WTC11 (cell line): ENCODE data around the gene SRSF11. TPM values are rescaled to one million over a fixed set of nuclear protein-coding genes. Genes with fewer than 3 reads are reported as not detected.

Source experiments
- ATAC-seq: fragments of 200-7000 bp; cut with Tn5 transposase; 2 replicates; pipeline ENCODE4 v1.10.0; 2021; ENCODE audit warnings: mild to moderate bottlenecking, moderate library complexity
- CTCF ChIA-PET: fragments of 300-600 bp; sonication (Branson Sonifier 250); formaldehyde crosslinking; loops from one replicate; lab custom pipeline; 2021; ENCODE audit warnings: antibody characterized with exemption; lab: Charles Lee
- POLR2A ChIA-PET: fragments of 350-600 bp; sonication (Branson Sonifier 250); formaldehyde crosslinking; loops from one replicate; lab custom pipeline; 2021; ENCODE audit warnings: antibody characterized with exemption; lab: Charles Lee
- DNase-seq: peaks from one replicate; pipeline ENCODE4 v3.0.0; 2021; ENCODE audit warnings: low spot score
- H3K27ac Mint-ChIP-seq: 2 replicates; pipeline ENCODE4 v1.8.0; 2021; ENCODE audit warnings: mixed read lengths
- H3K27me3 Mint-ChIP-seq: 2 replicates; pipeline ENCODE4 v1.8.0; 2021; ENCODE audit warnings: low read depth, mild to moderate bottlenecking, moderate library complexity, mixed read lengths
- H3K36me3 Mint-ChIP-seq: 2 replicates; pipeline ENCODE4 v1.8.0; 2021; ENCODE audit warnings: mixed read lengths
- H3K4me1 Mint-ChIP-seq: 2 replicates; pipeline ENCODE4 v1.8.0; 2022; ENCODE audit warnings: mixed read lengths
- H3K4me3 Mint-ChIP-seq: 2 replicates; pipeline ENCODE4 v1.8.0; 2021; ENCODE audit warnings: mild to moderate bottlenecking, moderate library complexity, mixed read lengths
- H3K9me3 Mint-ChIP-seq: 2 replicates; pipeline ENCODE4 v1.8.0; 2021; ENCODE audit warnings: mixed read lengths
- AR ChIP-seq: fragments of 250-450 bp; sonication (Bioruptor Pico); IDR thresholded peaks from 2 replicates; pipeline ENCODE4 v1.9.0; 2021; ENCODE audit warnings: mild to moderate bottlenecking
- CBFB ChIP-seq: sonication (generic); formaldehyde crosslinking; IDR thresholded peaks from 2 replicates; pipeline ENCODE4 v1.8.1; 2022; ENCODE audit warnings: mild to moderate bottlenecking, low read depth, missing genetic modification reagents
- ERG ChIP-seq: fragments of 250-450 bp; sonication (Bioruptor Pico); IDR thresholded peaks from 2 replicates; pipeline ENCODE4 v1.8.0; 2021; ENCODE audit warnings: mild to moderate bottlenecking
- IRF2 ChIP-seq: sonication (generic); formaldehyde crosslinking; IDR thresholded peaks from 2 replicates; pipeline ENCODE4 v1.8.0; 2022; ENCODE audit warnings: low read depth, missing genetic modification reagents, borderline replicate concordance
- MXD4 ChIP-seq: fragments of 250-450 bp; sonication (Bioruptor Pico); IDR thresholded peaks from 2 replicates; pipeline ENCODE4 v1.8.0; 2021; ENCODE audit warnings: mild to moderate bottlenecking, moderate library complexity, borderline replicate concordance
- MYBL2 ChIP-seq: sonication (generic); formaldehyde crosslinking; IDR thresholded peaks from 2 replicates; pipeline ENCODE4 v1.8.1; 2023; ENCODE audit warnings: mild to moderate bottlenecking, moderate library complexity, missing genetic modification reagents
- NFYB ChIP-seq: sonication (generic); formaldehyde crosslinking; conservative IDR thresholded peaks from 2 replicates; pipeline ENCODE4 v1.8.0; 2022; ENCODE audit warnings: low read depth, missing genetic modification reagents
- NR1H2 ChIP-seq: sonication (generic); formaldehyde crosslinking; IDR thresholded peaks from 2 replicates; pipeline ENCODE4 v1.9.0; 2021; ENCODE audit warnings: mild to moderate bottlenecking, moderate library complexity, missing genetic modification reagents
- RORB ChIP-seq: fragments of 250-450 bp; sonication (Bioruptor Pico); IDR thresholded peaks from 2 replicates; pipeline ENCODE4 v1.9.0; 2021; ENCODE audit warnings: mild to moderate bottlenecking
- SP1 ChIP-seq: sonication (generic); formaldehyde crosslinking; conservative IDR thresholded peaks from 2 replicates; pipeline ENCODE4 v1.8.1; 2022; ENCODE audit warnings: missing genetic modification reagents
- ZNF121 ChIP-seq: sonication (generic); formaldehyde crosslinking; IDR thresholded peaks from 2 replicates; pipeline ENCODE4 v1.8.0; 2023; ENCODE audit warnings: missing genetic modification reagents
- ZNF281 ChIP-seq: sonication (generic); formaldehyde crosslinking; IDR thresholded peaks from 2 replicates; pipeline ENCODE4 v1.8.0; 2023; ENCODE audit warnings: mild to moderate bottlenecking, missing genetic modification reagents
- total RNA-seq: library from RNA; stranded (reverse); gene quantifications from 3 replicates; pipeline ENCODE4 v1.2.3, GENCODE V29; 2021
- TF ChIP-seq, protein P1 (sequence below): sonication (generic); formaldehyde crosslinking; IDR thresholded peaks from 2 replicates; pipeline ENCODE4 v1.8.1; 2023; ENCODE audit warnings: mild to moderate bottlenecking, missing genetic modification reagents, borderline replicate concordance
- TF ChIP-seq, protein P2 (sequence below): fragments of 200-600 bp; IDR thresholded peaks from 2 replicates; pipeline ENCODE4 v1.8.0; 2022; ENCODE audit warnings: antibody characterized with exemption
- TF ChIP-seq, protein P3 (sequence below): sonication (generic); formaldehyde crosslinking; IDR thresholded peaks from 2 replicates; pipeline ENCODE4 v1.8.1; 2023; ENCODE audit warnings: mild to moderate bottlenecking, missing genetic modification reagents, moderate library complexity
- TF ChIP-seq, protein P4 (sequence below): sonication (generic); formaldehyde crosslinking; IDR thresholded peaks from 2 replicates; pipeline ENCODE4 v1.8.1; 2022; ENCODE audit warnings: low read depth, missing genetic modification reagents, borderline replicate concordance
- TF ChIP-seq, protein P5 (sequence below): sonication (generic); formaldehyde crosslinking; IDR thresholded peaks from 2 replicates; pipeline ENCODE4 v1.8.0; 2022; ENCODE audit warnings: mild to moderate bottlenecking, missing genetic modification reagents

The SRSF11 gene
- total RNA-seq, 1 experiment from 2014 or later: 193 TPM

GRCh38 chr1:70220517-70221237 lies 503 bp upstream of the SRSF11 start:
- peaks cover 33% of the 10 kb centered on the region for H3K4me1 Mint-ChIP-seq
- peak overlapping the region; percentile 88 for H3K4me3 Mint-ChIP-seq
- H3K9me3 Mint-ChIP-seq: no peaks in the 10 kb centered on the region
- peaks cover 30% of the 10 kb centered on the region for H3K36me3 Mint-ChIP-seq
- DNase-seq (no peak), ATAC-seq (no peak)
- H3K27me3 Mint-ChIP-seq: no peaks in the 10 kb centered on the region
- peak; percentile 73; the same call in 1 of the 2 replicates for TF ChIP-seq AR (CRISPR knock-in tag)
- TF ChIP-seq IRF2: no peak
- no peak for TF ChIP-seq MXD4
- H3K27ac Mint-ChIP-seq: peak overlapping the region; percentile 87
- ChIA-PET CTCF (interaction anchor here (0.6 to 1.1 kb wide), 4 partner anchors 12 to 87 kb away, joined by 3 to 4 read pairs (median 3); no protein-coding TSS in a partner anchor), POLR2A (interaction anchor here (0.6 to 2.0 kb wide), 7 partner anchors 10 to 1005 kb away, joined by 3 to 20 read pairs (median 4); partner anchors contain the start of genes CTH and LRRC40)

- TF ChIP-seq NFYB (CRISPR knock-in tag): no peak
- no peak for TF ChIP-seq RORB (CRISPR knock-in tag)
- TF ChIP-seq MYBL2: no peak
- TF ChIP-seq, protein P1, sequence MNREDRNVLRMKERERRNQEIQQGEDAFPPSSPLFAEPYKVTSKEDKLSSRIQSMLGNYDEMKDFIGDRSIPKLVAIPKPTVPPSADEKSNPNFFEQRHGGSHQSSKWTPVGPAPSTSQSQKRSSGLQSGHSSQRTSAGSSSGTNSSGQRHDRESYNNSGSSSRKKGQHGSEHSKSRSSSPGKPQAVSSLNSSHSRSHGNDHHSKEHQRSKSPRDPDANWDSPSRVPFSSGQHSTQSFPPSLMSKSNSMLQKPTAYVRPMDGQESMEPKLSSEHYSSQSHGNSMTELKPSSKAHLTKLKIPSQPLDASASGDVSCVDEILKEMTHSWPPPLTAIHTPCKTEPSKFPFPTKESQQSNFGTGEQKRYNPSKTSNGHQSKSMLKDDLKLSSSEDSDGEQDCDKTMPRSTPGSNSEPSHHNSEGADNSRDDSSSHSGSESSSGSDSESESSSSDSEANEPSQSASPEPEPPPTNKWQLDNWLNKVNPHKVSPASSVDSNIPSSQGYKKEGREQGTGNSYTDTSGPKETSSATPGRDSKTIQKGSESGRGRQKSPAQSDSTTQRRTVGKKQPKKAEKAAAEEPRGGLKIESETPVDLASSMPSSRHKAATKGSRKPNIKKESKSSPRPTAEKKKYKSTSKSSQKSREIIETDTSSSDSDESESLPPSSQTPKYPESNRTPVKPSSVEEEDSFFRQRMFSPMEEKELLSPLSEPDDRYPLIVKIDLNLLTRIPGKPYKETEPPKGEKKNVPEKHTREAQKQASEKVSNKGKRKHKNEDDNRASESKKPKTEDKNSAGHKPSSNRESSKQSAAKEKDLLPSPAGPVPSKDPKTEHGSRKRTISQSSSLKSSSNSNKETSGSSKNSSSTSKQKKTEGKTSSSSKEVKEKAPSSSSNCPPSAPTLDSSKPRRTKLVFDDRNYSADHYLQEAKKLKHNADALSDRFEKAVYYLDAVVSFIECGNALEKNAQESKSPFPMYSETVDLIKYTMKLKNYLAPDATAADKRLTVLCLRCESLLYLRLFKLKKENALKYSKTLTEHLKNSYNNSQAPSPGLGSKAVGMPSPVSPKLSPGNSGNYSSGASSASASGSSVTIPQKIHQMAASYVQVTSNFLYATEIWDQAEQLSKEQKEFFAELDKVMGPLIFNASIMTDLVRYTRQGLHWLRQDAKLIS: no peak
- TF ChIP-seq CBFB (CRISPR knock-in tag): no peak
- no peak for TF ChIP-seq NR1H2 (CRISPR knock-in tag)
- TF ChIP-seq ZNF121 (CRISPR knock-in tag): no peak
- no peak for TF ChIP-seq SP1
- TF ChIP-seq ZNF281: no peak
- TF ChIP-seq, protein P2, sequence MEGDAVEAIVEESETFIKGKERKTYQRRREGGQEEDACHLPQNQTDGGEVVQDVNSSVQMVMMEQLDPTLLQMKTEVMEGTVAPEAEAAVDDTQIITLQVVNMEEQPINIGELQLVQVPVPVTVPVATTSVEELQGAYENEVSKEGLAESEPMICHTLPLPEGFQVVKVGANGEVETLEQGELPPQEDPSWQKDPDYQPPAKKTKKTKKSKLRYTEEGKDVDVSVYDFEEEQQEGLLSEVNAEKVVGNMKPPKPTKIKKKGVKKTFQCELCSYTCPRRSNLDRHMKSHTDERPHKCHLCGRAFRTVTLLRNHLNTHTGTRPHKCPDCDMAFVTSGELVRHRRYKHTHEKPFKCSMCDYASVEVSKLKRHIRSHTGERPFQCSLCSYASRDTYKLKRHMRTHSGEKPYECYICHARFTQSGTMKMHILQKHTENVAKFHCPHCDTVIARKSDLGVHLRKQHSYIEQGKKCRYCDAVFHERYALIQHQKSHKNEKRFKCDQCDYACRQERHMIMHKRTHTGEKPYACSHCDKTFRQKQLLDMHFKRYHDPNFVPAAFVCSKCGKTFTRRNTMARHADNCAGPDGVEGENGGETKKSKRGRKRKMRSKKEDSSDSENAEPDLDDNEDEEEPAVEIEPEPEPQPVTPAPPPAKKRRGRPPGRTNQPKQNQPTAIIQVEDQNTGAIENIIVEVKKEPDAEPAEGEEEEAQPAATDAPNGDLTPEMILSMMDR: no peak
- TF ChIP-seq, protein P3, sequence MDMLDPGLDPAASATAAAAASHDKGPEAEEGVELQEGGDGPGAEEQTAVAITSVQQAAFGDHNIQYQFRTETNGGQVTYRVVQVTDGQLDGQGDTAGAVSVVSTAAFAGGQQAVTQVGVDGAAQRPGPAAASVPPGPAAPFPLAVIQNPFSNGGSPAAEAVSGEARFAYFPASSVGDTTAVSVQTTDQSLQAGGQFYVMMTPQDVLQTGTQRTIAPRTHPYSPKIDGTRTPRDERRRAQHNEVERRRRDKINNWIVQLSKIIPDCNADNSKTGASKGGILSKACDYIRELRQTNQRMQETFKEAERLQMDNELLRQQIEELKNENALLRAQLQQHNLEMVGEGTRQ (CRISPR knock-in tag): no peak
- TF ChIP-seq, protein P4, sequence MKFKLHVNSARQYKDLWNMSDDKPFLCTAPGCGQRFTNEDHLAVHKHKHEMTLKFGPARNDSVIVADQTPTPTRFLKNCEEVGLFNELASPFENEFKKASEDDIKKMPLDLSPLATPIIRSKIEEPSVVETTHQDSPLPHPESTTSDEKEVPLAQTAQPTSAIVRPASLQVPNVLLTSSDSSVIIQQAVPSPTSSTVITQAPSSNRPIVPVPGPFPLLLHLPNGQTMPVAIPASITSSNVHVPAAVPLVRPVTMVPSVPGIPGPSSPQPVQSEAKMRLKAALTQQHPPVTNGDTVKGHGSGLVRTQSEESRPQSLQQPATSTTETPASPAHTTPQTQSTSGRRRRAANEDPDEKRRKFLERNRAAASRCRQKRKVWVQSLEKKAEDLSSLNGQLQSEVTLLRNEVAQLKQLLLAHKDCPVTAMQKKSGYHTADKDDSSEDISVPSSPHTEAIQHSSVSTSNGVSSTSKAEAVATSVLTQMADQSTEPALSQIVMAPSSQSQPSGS (CRISPR knock-in tag): no peak
- no peak for TF ChIP-seq ERG (CRISPR knock-in tag)
- TF ChIP-seq, protein P5, sequence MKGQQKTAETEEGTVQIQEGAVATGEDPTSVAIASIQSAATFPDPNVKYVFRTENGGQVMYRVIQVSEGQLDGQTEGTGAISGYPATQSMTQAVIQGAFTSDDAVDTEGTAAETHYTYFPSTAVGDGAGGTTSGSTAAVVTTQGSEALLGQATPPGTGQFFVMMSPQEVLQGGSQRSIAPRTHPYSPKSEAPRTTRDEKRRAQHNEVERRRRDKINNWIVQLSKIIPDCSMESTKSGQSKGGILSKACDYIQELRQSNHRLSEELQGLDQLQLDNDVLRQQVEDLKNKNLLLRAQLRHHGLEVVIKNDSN (CRISPR knock-in tag): no peak
- Mint-ChIP-seq H3K27ac (peak overlapping the region; percentile 87), H3K9me3 (no peaks in the 10 kb centered on the region), H3K27me3 (no peaks in the 10 kb centered on the region), H3K4me3 (peak overlapping the region; percentile 88), H3K36me3 (peaks cover 33% of the 10 kb centered on the region), H3K4me1 (peaks cover 42% of the 10 kb centered on the region)
- ChIA-PET POLR2A (no interaction called here), CTCF (interaction anchor here (0.5 kb wide), 1 partner anchor 66 kb away, joined by 3 read pairs; no protein-coding TSS in a partner anchor)
- DNase-seq (no peak), ATAC-seq (no peak)
Observed at GRCh38 chr1:70222716-70223235, 1.6 kb downstream of the SRSF11 start.
